HG02798 (cell line): Measurements from ENCODE around the gene PDXDC1.
"Not testable (repeated sequence)": the region's sequence is repeated elsewhere in the genome, so short reads cannot be mapped to it uniquely, and the experiment has no call there.

Source experiments
- ATAC-seq: cut with Tn5 transposase; IDR thresholded peaks from one replicate; pipeline ENCODE4 v1.9.1; 2021; ENCODE audit warnings: mild to moderate bottlenecking; ENCODE audit not compliant: unreplicated experiment, poor library complexity

Gene PDXDC1

DNA sequence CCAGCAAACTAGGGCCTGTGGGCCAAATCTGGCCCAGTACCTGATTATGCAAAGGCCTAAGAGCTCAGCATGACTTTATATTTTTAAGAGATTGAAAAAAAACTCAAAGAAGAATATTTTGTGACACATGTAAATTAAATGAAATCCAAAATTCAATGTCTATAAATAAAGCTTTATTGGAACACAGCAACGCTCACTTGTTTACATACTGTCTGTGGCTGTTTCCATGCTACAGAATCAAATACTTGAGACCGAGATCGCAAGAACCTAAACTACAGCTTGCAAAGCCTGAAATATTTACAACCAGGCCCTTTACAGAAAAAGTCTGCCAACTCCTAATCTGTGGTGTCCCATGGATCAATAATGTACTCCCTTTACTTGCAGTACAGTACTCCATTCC, 5.0 kb upstream of the PDXDC1 start:
- not testable (repeated sequence) for ATAC-seq

DNA sequence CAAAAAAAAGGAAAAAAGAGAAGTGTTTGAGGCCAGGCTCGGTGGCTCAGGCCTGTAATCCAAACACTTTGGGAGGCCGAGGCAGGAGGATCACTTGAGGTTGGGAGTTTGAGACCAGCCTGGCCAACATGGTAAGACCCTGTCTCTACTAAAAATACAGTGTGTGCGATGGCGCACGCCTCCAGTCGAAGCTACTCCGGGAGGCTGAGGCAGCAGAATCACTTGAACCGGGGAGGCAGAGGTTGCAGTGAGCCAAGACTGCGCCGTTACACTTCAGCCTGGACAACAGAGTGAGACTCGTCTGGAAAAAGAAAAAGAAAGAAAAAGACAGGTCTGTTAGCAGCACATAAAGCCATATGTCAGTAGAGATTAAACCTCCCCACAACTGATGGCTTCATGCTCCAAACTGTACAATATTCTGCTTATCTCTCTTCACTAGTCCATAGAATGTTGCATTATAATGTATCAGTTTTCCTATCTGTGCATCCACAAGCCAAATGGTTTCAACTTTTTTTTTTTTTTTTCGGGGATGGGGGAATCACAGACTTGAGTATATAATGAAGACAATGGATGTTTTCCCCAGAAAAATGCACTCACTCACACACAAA, 3.1 kb upstream of the PDXDC1 start:
- ATAC-seq, result not testable (repeated sequence)

DNA sequence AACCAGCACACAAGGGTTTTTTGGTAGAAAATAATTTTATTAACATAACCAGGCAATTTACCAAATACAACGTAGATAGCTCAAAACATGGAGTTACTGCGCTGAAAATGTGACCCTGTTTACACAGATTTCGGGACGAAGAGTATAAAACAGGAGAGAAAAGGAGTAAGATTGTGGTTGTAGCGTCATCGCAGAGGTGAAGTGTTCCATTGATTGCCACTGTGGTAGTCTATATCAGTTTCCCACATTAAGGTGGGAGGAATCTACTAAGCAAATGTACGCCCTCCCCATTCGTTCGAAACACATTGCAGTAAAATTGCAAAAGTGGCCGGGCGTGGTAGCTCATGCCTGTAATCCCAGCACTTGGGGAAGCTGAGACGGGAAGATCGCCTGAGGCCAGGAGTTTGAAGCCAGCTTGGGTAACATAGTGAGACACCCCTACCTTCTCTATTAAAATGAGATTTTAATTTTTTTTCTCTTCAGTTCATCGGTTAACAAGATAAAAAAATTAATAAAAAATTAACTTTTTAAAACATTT, 972 bp upstream of the PDXDC1 start:
- not testable (repeated sequence) for ATAC-seq

DNA sequence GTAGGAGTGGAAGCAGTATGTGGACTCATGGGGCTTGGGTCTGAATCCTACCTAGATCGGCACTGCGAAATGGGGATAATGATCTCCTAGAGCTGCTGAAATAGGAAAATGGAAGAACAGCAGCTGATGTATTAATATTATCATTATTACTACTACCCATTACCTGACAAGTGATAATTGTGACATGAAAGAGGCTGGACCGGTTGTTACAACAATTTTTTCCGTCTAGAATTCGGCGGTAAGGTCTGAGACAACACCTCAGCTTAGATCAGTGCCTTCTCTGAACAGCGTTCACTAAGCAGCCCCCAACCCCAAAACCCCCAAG, 533 bp upstream of the PDXDC1 start:
- ATAC-seq, result not testable (repeated sequence)

DNA sequence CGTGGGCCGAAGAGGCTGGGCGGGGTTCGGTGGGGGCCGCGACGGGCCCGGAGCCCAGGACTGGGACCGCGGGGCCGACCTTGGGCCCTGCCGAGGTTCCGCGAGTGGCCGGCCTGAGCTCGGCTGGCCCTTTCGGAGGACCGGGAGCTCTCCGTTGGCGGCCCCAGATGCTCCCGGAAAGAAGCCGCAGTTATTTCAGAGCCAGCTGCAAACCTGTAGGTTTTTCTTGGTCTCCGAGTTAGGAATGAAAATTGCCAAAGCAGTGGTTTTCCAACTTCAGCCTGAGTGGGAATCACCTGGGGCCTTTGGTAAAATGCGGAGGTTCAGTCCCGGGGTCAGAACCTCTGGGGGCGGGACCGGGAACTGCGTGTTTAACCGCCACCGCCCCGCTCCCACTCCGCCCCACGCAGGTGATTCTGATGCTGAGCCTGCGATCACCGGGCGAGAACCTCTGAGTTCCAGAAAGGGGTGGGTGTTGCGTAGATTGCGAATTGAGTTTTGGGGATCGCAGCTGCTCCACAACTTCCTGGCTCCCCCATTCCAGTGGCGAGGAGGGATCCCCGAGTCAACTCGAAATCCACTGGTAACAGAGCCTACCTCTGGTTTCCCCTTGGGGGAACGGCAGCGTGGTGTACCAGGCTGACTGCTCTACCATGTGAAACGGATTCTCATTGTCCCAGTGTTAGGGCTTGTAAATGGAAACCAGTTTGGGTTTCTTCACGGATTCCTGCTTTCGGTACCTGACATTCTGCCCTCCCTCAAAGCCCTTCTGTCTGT, 780 bp downstream of the PDXDC1 start:
- not testable (repeated sequence) for ATAC-seq

DNA sequence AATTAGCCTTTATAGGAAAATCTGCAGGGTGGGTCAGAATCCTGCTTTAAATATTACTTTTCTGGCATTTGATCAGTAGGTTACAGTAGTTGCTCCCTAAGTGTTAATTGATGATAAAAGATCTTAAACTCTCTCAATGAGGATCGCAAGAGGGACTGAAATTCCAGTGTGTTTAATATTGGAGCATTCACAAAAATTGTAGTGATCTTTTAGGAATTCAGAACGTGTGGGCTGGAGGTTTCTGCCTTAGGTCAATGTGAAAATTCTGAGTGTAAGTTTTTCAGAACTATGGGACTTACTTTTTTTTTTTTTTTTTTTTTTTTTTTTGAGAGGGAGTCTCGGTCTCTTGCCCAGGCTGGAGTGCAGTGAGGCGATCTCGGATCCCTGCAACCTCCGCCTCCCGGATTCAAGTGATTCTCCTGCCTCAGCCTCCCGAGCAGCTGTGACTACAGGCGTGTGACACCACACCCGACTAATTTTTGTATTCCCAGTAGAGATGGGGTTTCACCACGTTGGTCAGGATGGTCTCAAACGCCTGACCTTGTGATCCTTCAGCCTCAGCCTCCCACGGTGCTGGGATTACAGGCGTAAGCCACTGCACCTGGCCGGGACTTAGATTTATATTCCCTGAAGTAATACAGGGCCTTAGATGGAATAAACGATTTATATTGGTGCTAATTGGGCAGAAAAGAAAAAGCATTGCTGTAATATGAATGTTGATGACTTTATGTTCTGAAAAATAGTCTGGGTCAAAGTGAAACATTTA, 2.3 kb downstream of the PDXDC1 start:
- ATAC-seq, result not testable (repeated sequence)

DNA sequence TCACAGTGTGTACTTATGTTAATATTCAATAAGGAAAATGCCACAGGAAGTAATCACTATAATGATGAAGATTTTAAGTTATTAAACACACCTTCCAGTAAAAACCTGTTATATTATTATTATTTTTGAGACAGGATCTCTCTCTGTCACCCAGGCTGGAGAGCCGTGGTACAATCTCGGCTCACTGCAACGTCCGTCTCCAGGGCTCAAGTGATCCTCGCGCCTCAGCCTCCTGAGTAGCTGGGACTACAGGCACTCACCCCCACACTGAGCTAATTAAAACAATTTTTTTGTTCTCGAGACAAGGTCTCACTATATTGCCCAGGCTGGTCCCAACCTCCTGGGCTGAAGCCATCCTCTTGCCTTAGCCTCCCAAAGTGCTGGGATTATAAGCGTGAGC, 3.5 kb downstream of the PDXDC1 start:
- not testable (repeated sequence) for ATAC-seq

DNA sequence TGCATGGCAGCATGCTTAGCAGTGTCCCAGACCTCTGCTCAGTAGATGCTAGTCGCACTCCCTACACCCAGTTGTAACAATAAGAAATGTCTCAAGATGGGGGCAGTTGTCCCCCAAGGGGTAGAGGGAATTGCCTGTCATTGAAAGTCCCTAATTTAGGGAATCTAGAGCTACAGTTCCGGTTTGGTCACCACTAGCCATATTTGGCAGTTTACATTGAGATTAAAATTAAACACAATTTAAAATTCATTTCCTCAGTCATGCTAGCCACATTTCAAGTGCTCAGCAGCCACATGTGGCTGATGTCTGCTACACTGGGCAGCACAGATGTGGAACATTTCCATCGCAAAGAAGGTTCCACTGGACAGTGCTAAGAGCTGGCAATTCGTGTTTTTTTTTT, 4.1 kb downstream of the PDXDC1 start:
- not testable (repeated sequence) for ATAC-seq

DNA sequence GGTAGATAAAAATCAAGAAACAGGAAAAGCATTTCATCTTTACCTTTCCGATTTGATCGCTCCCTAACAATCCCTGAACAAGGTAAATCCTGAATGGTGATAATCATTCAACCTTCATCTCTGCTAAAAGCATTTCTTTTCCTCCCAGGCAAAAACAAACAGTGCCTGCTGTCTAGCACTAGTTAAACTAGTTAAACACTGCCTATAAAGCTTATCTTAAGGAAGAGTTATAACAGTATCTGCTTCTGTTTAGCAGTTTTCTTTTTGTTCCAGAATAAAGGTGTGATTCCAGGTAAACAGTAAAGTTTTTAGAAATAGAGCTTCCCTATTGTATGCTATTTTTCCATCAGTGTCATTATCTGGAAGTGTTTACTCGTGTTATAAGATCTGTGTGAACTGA, 6.4 kb downstream of the PDXDC1 start:
- not testable (repeated sequence) for ATAC-seq

DNA sequence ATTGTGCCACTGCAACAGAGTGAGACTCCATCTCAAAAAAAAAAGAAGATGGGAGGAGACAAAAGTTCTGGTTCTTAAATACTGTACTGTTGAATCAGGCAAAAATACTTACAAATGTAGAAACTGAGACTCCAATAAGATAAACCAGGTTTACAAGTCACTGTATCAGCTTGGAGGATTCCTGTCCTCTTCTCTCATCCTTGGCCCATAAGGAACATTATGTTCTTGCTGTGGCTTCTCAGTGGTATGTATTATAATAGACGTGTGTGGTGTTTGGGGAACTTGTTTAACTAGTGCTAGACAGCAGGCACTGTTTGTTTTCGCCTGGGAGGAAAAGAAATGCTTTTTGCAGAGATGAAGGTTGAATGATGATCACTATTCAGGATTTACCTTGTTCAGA, 7.7 kb downstream of the PDXDC1 start:
- ATAC-seq, result not testable (repeated sequence)

DNA sequence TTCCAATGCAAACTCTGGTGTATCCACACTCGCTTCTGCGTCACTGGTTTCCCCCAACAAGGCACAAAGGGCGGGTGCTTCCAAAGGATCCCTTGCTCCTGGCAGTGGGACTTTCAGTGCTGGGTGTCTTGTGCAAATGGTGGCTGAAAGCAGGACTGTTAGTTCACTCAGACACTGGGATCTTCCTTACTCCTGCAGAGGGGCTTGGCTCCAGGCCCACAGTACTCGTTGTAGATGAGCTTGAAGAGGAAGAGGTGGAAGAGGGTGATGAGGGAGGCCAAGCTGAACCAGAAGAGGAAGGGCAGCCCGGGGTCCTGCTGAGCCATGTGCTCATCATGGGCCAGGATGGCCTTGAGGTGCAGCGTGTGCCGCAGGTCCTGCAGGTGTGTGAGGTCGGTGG, 13.3 kb downstream of the PDXDC1 start:
- ATAC-seq, result not testable (repeated sequence)

DNA sequence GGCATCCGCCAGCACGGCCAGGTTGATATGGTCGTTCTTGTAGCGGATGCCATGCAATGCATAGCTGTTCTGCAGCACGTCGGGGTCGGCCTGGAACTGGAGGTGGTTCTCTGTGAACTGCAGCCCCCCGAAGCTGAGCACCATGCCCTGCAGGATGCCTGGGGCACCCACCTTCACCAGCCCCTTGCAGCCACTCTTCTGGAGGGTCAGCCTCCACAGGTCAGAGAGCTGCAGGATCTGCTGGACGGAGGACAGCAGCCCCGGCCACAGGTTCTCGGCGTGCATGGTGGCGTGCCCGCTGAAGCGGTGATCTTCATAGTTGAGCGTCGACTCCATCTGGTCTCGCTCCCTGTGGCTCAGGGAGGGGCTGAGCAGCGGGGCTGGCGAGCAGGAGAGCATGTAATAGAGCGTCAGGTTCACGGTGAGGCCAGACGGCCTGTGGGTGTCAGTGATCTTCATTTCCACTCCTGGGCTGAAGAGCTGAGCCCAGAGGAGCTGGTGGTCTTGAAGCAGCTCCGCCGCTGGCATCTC, 13.9 kb downstream of the PDXDC1 start:
- not testable (repeated sequence) for ATAC-seq

DNA sequence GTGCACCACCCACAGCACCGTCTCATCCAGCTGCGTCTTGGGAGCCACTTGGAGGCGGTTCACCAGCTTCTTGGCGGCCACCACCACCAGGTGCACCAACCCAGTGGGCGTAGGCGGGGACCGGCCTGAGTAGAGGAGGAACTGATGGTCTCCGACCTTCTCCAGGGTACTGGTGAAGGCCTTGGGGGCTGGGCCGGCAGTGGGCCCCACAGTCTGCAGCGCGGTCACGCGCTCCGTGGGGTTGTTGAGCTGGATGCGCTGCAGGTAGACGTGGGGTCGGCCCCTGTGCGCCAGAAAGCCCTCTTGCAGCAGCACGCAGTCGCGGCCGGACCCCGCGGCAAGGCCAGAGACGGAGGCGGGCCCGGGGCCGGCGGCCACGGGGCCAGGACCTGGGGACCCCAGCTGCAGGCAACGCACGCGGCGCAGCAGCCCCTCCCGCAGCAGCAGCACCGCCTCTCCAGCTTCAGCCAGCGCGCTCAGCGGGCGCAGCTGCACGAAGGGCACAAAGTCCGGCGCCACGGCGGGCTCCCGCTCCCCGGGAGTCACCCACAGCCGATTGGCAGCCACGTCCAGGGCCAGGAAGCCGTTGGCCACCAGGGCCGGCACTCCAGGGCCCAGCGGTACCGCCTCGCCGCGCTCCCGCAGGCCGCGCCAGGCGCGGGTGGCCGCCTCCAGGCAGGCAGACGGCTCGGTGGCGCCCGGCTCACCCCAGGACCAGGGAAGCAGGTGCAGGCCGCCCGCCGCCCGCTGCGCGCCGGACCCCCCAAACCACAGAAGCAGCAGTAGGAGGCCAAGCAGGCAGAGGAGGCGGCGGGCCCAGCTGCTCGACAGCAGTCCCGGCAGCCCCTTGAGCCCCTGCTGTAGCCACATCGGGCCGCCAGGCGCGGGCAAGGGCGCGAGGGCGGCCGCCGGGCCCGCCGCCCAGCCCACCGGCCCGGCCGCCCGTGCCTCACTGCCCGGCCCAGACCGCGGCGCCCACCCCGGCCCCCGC, 14.8 kb downstream of the PDXDC1 start:
- ATAC-seq, result not testable (repeated sequence)

DNA sequence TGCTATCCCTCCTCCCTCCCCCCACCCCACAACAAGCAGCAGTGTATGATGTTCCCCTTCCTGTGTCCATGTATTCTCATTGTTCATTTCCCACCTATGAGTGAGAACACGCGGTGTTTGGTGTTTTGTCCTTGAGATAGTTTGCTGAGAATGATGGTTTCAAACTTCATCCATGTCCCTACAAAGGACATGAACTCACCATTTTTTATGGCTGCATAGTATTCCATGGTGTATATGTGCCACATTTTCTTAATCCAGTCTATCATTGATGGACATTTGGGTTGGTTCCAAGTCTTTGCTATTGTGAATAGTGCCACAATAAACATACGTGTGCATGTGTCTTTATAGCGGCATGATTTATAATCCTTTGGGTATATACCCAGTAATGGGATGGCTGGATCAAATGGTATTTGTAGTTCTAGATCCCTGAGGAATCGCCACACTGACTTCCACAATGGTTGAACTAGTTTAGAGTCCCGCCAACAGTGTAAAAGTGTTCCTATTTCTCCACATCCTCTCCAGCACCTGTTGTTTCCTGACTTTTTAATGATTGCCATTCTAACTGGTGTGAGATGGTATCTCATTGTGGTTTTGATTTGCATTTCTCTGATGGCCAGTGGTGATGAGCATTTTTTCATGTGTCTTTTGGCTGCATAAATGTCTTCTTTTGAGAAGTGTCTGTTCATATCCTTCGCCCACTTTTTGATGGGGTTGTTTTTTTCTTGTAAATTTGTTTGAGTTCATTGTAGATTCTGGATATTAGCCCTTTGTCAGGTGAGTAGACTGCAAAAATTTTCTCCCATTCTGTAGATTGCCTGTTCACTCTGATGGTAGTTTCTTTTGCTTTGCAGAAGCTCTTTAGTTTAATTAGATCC, 18.7 kb downstream of the PDXDC1 start:
- ATAC-seq, result not testable (repeated sequence)

DNA sequence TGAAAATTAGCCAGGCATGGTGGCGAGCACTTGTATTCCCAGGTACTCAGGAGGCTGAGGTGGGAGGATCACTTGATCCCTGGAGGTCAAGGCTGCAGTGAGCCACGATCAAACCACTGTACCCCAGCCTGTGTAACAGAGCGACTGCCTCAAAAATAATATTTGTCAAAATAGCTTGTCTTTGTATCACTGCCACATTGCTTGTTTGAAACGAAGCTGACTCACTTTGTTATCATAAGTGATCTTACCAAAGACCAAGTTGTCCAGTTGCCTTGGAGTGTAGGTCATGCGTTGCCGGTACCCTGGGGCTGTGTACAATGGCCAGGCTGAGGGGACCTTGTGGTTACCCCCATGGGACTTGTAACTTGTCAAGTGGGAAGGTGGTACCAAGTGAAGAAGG, 21.9 kb downstream of the PDXDC1 start:
- ATAC-seq, result not testable (repeated sequence)

DNA sequence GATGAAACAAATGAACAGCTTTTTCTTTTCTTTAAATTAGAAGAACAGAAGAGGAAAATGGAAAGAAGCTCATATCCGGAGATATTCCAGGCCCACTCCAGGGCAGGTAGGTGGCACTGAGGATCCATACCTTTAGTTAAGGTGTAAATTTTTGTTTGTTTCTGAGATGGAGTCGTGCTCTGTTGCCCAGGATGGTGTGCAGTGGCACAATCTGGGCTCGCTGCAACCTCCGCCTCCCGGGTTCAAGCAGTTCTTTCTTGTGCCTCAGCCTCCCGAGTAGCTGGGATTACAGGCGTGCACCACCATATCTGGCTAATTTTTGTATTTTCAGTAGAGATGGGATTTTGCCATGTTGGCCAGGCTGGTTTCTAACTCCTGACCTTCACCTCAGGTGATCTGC, 23.5 kb downstream of the PDXDC1 start:
- ATAC-seq, result not testable (repeated sequence)

DNA sequence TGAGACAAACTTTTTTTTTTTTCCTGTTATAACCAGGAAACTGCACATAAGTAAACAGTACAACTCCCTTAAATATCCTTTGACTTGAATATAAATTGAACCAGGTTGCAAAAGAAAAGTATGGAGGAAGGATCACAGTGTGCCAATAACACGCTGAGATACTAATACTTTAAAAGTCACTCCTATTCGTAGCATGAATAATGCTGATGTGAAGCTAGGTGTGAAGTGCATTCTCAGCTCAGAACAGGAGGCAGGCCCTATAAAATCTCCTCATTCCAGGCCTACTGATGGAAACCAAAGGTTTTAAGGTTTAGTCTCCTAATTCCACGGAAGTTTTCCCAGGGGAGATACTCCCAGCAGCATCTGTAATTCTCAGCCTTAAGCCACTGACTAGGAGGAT, 25.0 kb downstream of the PDXDC1 start:
- ATAC-seq, result not testable (repeated sequence)

DNA sequence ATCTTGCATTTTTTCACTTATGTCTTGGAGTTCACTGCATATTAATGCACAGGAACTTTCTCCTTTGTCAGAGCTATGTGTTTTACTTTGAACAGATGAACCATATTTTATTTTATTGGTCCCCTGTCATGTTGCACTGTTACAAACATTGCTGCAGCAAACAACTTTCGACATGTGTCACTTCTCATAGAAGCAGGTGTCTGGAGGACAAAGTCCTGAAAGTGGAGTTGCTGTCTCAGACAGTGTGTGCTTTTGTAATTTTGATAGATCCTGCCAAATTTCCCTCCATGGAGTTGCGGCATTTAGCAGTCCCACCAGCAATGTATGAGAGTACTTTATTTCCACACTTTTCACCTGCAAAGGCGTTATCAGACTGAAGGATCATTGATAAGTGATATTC, 27.6 kb downstream of the PDXDC1 start:
- ATAC-seq, result not testable (repeated sequence)
